Hematopoietic multipotent progenitor cell (in vitro differentiated cells): Measurements from ENCODE around the gene SIK2. TPM values are rescaled to one million over a fixed set of nuclear protein-coding genes. Genes with fewer than 3 reads are reported as not detected.

Experiments used
- DNase-seq, 3 donors: peaks; one replicate each; pipeline ENCODE4 v3.0.0-alpha.2; 2011 to 2015; ENCODE audit warnings: low read depth in 2 of 3, low spot score in 2 of 3
- total RNA-seq: library from RNA; depleted of rRNA; stranded (reverse); fragments of >200 nt; gene quantifications from one replicate; pipeline ENCODE4 v1.2.3, GENCODE V29; 2012

Gene SIK2
- total RNA-seq, 1 donor = 8.1 TPM

DNA sequence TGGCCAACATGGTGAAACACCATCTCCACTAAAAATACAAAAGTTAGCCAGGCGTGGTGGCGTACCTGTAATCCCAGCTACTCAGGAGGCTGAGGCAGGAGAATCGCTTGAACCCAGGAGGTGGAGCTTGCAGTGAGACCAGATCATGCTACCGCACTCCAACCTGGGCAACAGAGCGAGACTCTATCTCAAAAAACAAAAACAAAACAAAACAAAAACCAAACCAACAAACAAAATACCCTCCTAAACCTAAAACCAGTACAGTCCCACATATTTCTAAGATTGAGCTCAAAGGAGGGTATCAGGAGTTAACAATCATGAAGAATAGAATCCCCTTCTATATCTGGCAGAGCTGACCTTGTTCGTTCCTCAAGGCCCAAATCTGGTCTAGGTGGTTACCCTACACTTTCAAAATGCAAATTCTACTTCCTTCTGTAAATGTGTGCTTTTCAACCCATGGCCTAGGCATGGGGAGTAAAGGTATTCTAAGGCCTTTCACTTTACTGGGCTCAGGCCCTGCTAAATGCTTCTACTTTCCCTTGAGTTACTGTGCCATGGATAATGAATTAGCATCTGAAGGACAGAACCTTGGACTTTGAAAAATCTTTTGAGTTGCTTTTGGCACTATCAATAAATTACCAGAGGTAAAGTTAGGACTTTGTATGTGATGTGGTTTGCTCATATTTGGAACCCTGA, 174.3 kb downstream of the SIK2 start:
- DNase-seq = no peak

GRCh38 chr11:111777094-111778046, 175.1 kb downstream of the SIK2 start:
- peak in 2 of 3 donors; percentile 58 to 81 for DNase-seq

GRCh38 chr11:111778047-111778558, 175.9 kb downstream of the SIK2 start:
- no peak for DNase-seq

GRCh38 chr11:111779118-111779517, 176.9 kb downstream of the SIK2 start:
- no peak for DNase-seq

Other genes starting within 250 kb of the SIK2 start
- gene POU2AF1, start 223.2 kb upstream of the SIK2 start, total RNA-seq = 1.1 TPM
- not detected for gene BTG4, start 90.1 kb upstream of the SIK2 start, total RNA-seq
- not detected for gene HOATZ, start 87.7 kb upstream of the SIK2 start, total RNA-seq
- 0.27 TPM for gene LAYN, start 61.7 kb upstream of the SIK2 start, total RNA-seq
- 13.5 TPM for gene PPP2R1B, start 163.9 kb downstream of the SIK2 start, total RNA-seq